ENCODE measurements around the gene ITGAL. TPM values are rescaled to one million over a fixed set of nuclear protein-coding genes. Genes with fewer than 3 reads are reported as not detected.

ITGAL gene
- total RNA-seq, 1 donor: 0.36 TPM

- DNase-seq (ENCODE audit: insufficient read length, low spot score, missing footprints): no peak
- Histone ChIP-seq H3K4me1 (ENCODE audit: insufficient read depth, low read length) (no peaks in the 10 kb centered on the region), H3K36me3 (ENCODE audit: insufficient read depth, low read length) (no peaks in the 10 kb centered on the region), H3K4me2 (ENCODE audit: insufficient read depth, low read length) (no peak overlapping the region), H3K27ac (ENCODE audit: low read depth, low read length) (no peak overlapping the region), H3K9me3 (ENCODE audit: low read depth, low read length) (no peaks in the 10 kb centered on the region), H3K4me3 (ENCODE audit: insufficient read depth, low read length) (no peak overlapping the region), H4K20me1 (ENCODE audit: insufficient read depth, low read length) (no peaks in the 10 kb centered on the region), H3K79me2 (ENCODE audit: insufficient read depth, low read length) (no peaks in the 10 kb centered on the region), H3K27me3 (ENCODE audit: insufficient read depth, low read length) (no peaks in the 10 kb centered on the region), H2AFZ (ENCODE audit: low read length) (no peak overlapping the region)
- TF ChIP-seq CTCF (IDR thresholded peaks at IDR 0.05; ENCODE audit: extremely low read depth, low read depth, low read length): no peak
Measured at GRCh38 chr16:30464078-30464477, 8.5 kb upstream of the ITGAL start.

- Histone ChIP-seq H3K79me2 (ENCODE audit: insufficient read depth, low read length) (no peaks in the 10 kb centered on the region), H3K4me1 (ENCODE audit: insufficient read depth, low read length) (no peaks in the 10 kb centered on the region), H3K4me3 (ENCODE audit: insufficient read depth, low read length) (no peak overlapping the region), H3K27ac (ENCODE audit: low read depth, low read length) (no peak overlapping the region), H3K36me3 (ENCODE audit: insufficient read depth, low read length) (no peaks in the 10 kb centered on the region), H4K20me1 (ENCODE audit: insufficient read depth, low read length) (no peaks in the 10 kb centered on the region), H3K4me2 (ENCODE audit: insufficient read depth, low read length) (no peak overlapping the region), H3K27me3 (ENCODE audit: insufficient read depth, low read length) (peaks cover 23% of the 10 kb centered on the region), H2AFZ (ENCODE audit: low read length) (no peak overlapping the region), H3K9me3 (ENCODE audit: low read depth, low read length) (no peaks in the 10 kb centered on the region)
- DNase-seq (ENCODE audit: insufficient read length, low spot score, missing footprints): no peak
- TF ChIP-seq CTCF (IDR thresholded peaks at IDR 0.05; ENCODE audit: extremely low read depth, low read depth, low read length): no peak
Measured at GRCh38 chr16:30470170-30470512, 2.4 kb upstream of the ITGAL start.

DNA sequence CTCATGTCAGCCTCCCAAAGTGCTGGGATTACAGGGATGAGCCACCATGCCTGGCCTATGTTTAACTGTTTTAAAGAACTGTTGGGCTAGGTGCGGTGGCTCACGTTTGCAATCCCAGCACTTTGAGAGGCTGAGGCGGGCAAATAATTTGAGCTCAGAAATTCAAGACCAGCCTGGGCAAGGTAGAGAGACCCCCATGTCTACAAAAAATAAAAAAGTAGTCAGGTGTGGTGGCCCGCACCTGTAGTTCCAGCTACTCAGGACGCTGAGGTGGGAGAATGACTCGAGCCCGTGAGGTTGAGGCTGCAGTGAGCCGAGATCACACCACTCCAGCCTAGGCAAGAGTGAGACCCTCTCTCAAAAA, 1.9 kb upstream of the ITGAL start:
- no peaks in the 10 kb centered on the region for H4K20me1 ChIP-seq (ENCODE audit: insufficient read depth, low read length)
- peaks cover 26% of the 10 kb centered on the region for H3K27me3 ChIP-seq (ENCODE audit: insufficient read depth, low read length)
- no peaks in the 10 kb centered on the region for H3K4me1 ChIP-seq (ENCODE audit: insufficient read depth, low read length)
- H3K4me2 ChIP-seq (ENCODE audit: insufficient read depth, low read length): no peak overlapping the region
- no peaks in the 10 kb centered on the region for H3K9me3 ChIP-seq (ENCODE audit: low read depth, low read length)
- no peaks in the 10 kb centered on the region for H3K79me2 ChIP-seq (ENCODE audit: insufficient read depth, low read length)
- H2AFZ ChIP-seq (ENCODE audit: low read length): no peak overlapping the region
- H3K4me3 ChIP-seq (ENCODE audit: insufficient read depth, low read length): no peak overlapping the region
- TF ChIP-seq CTCF (IDR thresholded peaks at IDR 0.05; ENCODE audit: extremely low read depth, low read depth, low read length): no peak
- no peaks in the 10 kb centered on the region for H3K36me3 ChIP-seq (ENCODE audit: insufficient read depth, low read length)
- no peak overlapping the region for H3K27ac ChIP-seq (ENCODE audit: low read depth, low read length)
- no peak for DNase-seq (ENCODE audit: insufficient read length, low spot score, missing footprints)

DNA sequence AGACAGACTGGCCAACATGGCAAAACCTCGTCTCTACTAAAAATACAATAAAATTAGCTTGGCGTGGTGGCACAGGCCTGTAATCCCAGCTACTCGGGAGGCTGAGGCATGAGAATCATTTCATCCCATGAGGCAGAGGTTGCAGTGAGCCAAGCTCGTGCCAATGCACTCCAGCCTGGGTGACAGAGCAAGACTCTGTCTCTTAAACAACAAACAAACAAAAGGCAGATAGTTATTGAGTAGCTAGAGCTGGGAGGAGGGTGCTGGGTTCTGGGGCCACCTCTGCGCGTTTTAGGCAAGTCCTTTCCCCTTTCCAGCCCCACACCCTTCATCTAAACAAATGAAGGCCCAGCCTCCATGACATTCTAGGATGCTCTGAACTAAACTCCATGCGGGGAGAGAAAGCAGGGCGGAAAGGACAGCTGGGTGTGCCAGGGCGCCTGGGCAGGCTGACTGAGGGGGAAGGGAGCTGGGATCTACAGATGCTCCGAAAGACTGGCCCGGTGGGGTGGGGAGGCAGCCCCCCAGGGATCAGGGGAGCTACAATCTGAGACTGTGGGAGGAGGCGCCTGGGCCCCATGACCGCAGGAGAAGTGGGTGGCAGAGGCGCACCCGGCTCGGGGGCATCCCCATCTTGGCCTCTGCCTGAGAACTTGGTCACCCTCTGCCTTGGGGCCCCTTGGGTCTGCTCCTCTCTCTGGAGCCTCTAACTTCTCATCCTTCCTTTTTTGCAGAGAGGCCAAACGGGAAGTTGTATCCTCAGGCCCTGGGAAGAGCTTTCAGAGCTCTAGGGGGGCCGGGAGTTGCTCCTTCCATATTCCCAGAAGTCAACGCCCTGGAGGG, 910 bp downstream of the ITGAL start:
- no peak overlapping the region for H3K4me3 ChIP-seq (ENCODE audit: insufficient read depth, low read length)
- no peaks in the 10 kb centered on the region for H3K4me1 ChIP-seq (ENCODE audit: insufficient read depth, low read length)
- no peaks in the 10 kb centered on the region for H4K20me1 ChIP-seq (ENCODE audit: insufficient read depth, low read length)
- DNase-seq (ENCODE audit: insufficient read length, low spot score, missing footprints): no peak
- no peak overlapping the region for H3K4me2 ChIP-seq (ENCODE audit: insufficient read depth, low read length)
- H2AFZ ChIP-seq (ENCODE audit: low read length): no peak overlapping the region
- no peaks in the 10 kb centered on the region for H3K9me3 ChIP-seq (ENCODE audit: low read depth, low read length)
- H3K27me3 ChIP-seq (ENCODE audit: insufficient read depth, low read length): peaks cover 29% of the 10 kb centered on the region
- no peak for TF ChIP-seq CTCF (IDR thresholded peaks at IDR 0.05; ENCODE audit: extremely low read depth, low read depth, low read length)
- no peak overlapping the region for H3K27ac ChIP-seq (ENCODE audit: low read depth, low read length)
- no peaks in the 10 kb centered on the region for H3K79me2 ChIP-seq (ENCODE audit: insufficient read depth, low read length)
- no peaks in the 10 kb centered on the region for H3K36me3 ChIP-seq (ENCODE audit: insufficient read depth, low read length)
